Stimulated activated CD8-positive, alpha-beta memory T cell treated with anti-CD3 and anti-CD28 coated beads, Interleukin-4, amount 100 ng/mL, for 1 hour (primary cell): Measurements from ENCODE around the gene ABLIM2.

Experiments used
- DNase-seq, 2 donors: peaks; one replicate each; pipeline ENCODE4 v3.0.0-alpha.2; 2020; ENCODE audit warnings: low read depth in 2 of 2, low spot score in 1 of 2

ABLIM2 gene

GRCh38 chr4:8158710-8159536 is at the start of gene ABLIM2:
ABLIM2 (minus strand) TSS chr4:8158813; CDS start chr4:8158689, 124 bp downstream.
- DNase-seq, result peak; percentile 95 to 98

GRCh38 chr4:8207314-8207713 is 48.7 kb upstream of the ABLIM2 start:
- DNase-seq, result no peak

DNA sequence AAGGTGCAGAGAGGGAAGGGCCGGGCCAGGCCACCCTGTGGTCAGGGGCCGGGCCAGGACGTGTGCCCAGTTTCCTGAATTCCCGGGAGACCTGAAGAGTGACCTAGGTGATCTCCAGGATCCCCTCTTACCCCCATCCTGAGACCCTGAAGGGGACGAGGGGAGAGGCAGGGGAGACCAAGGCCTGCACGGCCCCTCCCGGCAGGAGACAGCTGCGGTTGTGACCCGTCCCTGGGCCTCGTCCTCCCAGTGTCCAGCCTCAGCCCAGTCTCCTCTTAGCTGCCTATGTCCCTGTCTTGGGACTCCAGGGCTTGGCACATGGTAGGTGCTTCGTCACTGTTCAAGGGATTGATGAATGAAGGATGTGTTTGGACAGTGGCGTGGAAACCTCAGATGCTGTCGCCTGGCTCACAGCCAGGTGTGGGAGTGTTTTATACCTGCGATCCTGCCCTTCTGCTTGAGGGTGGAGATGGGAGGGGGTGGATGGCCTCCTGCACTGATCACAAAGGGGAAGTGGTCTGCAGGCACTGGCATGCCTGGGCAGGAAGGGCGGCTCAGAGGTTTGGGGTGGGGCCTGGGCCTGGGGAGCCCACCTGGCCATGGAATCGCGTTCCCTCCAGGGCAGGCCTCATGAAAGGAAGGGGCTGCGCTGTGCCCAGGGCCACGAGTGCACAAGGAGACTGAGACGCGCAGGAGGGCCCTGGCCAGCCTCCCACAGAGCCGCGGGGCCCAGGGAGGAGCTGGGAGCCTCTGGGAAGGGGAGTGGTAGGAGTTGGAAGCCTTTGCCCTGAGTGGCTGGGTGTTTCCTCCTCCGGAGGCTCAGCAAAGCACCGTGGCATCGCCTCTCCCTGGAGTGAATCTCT is 47.4 kb upstream of the ABLIM2 start:
- no peak for DNase-seq

DNA sequence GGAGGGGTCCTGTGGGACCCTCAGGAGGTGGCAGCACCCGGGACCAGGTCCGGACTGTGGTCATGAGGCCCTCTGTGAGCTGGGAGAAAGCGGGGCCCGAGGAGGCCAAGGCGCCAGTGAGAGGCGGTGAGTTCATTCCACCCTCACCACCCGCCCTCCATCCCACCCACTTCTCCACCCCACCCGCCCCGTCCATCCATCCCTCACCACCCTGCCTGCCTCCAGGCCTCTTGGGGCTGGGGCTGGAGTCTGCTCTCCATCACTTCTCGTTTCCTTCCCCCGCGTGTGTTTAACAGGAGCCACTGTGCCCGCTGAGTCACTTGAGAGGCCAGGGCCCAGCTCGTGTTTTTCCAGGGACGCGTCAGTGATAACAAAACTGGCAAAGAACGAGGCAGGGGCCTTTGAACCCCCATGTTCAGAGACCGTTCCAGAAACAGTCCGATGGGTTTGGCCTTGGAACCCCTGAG is 46.7 kb upstream of the ABLIM2 start:
- no peak for DNase-seq

DNA sequence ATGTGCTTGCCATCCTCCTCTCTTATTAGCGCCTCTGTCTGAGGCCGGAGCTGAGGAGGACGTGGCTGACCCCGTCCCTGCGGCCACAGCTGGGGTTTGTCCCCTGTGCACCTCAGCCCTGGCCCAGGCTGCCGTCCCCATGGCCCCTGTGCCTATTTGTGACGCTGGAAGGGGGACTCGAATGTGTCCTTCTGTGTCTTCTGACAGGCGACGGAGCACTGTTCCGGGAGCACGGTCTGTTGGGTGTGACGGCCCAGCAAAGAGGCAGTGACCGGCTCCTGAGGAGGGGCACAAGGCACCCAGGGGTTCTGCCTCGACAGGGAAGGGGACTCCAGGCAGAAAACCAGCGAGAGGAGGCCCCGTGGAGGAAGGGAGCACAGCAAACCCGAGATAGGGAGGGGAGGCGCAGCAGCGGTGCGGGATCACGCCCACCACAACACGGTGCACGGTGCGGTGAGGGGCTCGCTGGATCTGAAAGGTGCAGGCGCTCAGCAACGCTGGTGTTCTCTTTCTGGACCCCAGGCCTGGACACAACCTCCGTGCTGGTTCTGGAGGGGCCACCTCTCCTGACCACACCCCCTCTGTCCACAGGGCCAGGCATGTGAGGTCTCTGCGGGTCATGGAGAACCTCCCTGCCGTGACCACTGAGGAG is 46.1 kb upstream of the ABLIM2 start:
- no peak for DNase-seq

- no peak for DNase-seq
Observed at GRCh38 chr4:8203817-8204216, 45.2 kb upstream of the ABLIM2 start.

- no peak for DNase-seq
Observed at GRCh38 chr4:8203052-8203401, 44.4 kb upstream of the ABLIM2 start.

DNA sequence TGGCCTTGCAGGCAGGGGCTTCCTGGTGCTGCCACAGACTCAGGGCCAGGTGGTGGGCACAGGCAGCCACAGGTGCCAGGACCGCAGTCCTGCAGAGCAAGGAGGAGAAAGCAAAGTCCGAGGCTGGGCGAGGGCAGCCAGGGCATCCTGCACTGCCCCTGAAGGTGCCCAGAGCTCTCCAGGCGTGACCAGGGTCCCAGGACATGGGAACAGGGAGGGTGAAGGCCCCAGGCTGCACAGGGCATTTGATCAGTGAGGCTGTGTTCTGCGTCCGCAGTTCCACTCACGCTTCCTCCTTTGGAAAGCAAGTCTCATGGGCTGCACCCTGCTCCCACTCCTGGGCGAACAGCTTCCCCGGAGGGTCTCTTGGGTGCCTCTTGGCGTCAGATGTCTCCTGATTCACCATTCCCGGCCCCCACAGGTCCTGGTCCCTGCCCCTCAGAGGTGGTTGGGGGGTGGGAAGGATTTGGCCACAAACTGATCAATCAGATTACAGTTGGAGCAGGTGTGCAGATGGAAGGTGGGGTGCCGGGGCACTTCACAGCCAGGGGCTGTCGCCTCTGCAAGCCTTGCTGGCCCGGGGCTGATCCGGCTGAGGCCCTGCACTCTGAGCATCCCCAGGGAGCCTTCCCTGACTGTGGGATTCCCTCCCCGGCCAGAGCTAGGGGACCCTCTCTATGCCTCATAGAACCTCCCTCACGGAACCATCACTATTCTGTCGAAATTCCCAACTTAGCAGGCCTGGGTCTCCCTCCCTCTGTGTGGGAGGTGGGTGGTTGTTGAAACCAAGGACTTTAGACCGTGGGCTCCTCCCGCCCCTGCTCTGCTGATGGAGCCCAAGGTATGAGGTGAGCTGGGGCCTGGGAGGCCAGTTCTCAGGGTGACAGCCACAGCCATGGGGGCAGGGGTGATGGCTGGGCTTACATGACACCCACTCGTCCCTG is 43.8 kb upstream of the ABLIM2 start:
- DNase-seq, result no peak

DNA sequence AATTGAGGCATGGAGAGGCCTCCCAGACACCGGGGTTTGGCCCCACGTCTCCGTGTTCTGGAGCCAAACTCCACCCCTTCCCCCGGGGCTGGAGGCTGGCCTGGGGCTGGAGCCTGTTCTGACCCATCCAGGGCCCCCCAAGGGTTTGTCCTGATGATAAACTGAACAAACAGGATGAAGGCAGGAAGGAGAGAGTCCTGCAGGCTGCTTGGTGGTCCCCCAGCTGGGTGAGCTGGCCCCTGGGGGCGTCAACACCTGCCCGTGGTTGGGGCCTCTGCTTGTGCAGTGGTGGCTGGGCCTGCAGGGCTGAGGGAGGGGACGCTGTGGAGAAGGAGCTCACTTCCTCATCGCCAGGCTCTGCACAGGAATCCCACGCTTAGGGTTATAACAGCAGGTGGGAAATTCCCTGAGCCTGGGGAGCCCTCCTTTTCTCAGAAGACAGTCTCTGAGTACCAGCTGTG is 42.7 kb upstream of the ABLIM2 start:
- no peak for DNase-seq

DNA sequence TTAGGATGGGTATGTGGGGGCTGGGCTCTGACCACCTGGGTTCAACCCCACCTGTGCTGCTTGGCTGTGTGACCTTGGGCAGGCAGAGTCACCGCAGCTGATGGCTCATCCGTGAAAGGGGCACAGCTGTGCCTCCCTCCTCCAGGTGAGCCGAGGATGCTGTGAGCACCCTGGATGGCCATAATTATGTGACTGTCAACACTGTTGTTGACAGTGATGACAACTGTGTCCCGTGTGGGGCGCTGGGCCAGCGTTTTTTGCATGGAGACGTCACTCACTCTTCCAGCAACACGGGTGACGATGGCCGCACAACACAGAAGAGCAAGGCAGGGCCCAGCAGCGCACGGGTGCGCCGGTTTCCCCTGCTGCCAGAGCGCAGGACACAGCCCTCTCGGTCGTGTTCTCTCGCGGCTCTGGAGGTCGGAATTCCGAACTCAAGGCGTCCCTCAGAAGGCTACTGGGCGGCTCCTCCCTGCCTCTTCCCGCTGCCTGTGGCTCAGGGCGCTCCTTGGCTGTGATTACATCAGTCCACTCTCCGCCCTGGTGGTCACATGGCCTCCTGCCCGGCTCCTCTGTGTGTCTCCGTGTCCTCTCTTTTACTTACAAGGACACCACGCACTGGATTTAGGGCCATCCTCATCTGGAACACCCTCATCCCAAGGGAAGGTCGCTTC is 41.8 kb upstream of the ABLIM2 start:
- no peak for DNase-seq

GRCh38 chr4:8199594-8200301 is 41.1 kb upstream of the ABLIM2 start:
- no peak for DNase-seq

DNA sequence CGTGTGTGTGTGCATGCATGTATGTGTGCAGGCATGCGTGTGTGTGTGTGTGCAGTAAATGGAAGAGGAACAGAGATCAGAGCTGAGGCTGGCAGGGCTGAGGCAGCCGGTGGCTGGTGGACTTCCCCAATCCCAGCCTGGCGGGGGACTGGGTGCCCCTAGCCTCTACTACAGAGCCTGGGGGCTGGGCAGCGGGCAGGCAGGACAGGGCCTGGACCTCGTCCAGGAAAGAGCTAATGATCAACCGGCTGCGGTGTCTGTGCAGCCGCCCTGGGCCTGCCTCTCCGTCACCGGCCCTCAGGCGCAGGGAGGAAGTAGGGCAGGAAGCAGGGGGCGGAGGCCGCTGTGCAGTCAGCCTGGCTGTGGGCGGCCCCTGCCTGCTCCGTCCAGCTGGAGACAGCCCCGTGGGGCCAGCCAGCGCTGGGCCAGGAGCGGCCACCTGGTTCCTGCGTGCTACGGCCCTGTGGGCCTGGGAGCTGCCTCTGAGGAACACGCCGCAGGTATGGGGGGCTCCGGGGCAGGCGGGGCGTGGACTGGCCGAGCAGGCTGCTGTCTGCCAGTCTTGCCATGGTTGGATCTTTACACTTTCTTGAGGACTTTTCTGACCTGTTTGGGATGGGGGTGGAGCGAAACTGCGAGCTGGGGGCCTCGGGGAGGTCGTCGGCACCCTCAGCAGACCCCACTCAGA is 40.4 kb upstream of the ABLIM2 start, which contains the start of gene SH3TC1:
SH3TC1 (plus strand) TSS at position 385 of the 688 bp plus-strand sequence. CDS start 5,905 bp downstream, outside the sequence.
- DNase-seq, result peak; percentile 18 to 36

DNA sequence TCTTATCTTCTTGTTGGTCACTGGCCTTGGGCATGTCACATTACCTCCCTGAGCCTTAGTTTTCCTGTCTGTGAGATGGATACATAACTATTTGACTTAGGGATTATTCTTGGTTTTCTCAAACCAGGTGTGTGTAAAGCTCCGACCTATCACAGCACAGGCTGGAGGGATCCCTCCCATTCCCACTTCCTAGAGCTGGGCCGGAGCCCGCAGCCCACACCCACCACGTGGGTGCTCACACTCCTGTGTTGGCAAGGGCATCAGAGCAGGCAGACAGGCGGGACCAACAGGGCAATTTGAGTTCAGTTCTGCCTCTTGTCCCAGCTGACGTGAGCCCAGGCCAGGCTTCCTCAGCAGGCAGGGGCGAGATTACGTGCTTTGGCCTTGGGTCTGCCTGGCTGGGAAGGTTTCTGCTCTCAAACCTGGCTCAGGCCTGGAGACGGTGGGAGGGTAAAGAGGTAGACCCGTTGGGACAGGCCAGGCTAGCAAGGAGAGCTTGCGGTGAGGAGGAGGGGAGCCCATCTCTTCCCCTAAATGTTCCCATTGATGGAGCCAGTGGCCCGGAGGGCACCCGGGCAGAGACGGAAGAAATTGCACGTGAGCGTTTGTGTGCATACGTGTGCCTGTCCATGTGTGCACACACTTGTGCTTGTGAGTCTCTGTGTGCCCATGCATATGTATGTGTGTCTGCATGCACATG is 39.7 kb upstream of the ABLIM2 start:
- no peak for DNase-seq

DNA sequence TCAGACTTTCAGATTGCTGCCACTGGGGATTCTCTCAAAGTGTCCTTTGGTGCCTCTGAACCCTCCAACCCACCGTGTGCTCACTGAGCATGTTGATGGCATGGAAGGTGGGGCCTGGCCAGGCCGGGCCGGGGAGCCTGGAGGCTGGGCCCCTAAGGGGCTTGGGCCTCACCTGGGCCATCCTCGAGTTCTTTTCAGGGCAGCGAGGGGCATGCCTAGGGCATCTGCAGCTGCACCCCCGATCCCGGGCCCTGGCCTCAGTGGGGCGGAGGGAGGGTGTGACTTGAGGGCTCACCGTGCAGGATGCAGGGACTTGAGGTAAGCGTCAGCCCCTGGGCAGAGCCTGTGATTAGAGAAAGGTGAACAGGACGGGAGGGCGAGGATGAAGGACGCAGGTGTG is 38.9 kb upstream of the ABLIM2 start:
- DNase-seq, result no peak

GRCh38 chr4:8195841-8196458 is 37.3 kb upstream of the ABLIM2 start:
- DNase-seq, result no peak

- DNase-seq, result no peak
Observed at GRCh38 chr4:8195431-8195830, 36.8 kb upstream of the ABLIM2 start.
